ENCODE results near the gene RBBP4.
"Not testable (repeated sequence)": the region's sequence is repeated elsewhere in the genome, so short reads cannot be mapped to it uniquely, and the experiment has no call there.

Gene RBBP4

DNA sequence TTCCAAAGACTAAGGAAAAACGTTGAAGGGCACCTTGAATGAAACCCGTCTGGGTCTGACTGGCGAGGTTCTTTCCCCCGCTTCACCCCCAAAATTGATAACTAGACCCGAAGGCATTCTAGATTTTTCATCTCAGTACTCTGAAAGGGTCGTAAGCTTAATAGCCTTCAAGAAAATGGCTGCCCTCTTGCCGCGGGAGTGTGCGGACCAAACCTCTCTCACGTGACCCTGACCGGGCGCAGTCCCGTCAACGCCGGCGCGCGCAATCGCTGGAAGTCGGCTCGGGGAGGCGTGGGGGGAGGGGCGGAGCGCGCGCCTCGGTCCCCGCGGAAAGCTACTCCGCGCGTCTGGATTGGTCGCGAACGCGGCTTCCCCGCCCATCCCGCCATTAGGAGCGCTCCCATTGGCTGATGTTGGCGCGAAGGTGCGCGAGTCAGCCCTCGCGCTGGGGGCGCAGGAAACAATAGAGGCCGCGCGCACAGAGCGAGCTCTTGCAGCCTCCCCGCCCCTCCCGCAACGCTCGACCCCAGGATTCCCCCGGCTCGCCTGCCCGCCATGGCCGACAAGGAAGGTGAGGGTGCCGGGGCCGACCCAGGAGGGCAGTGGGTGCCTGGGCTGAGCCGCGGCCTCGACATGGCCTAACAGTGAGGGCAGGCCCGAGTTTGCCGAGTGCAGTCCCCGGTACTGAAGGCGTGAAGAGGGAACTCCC, at the start of gene RBBP4:
TSS of gene RBBP4 (plus strand) at position 457 of the 709 bp plus-strand sequence. CDS start at position 556, 99 bp downstream.
- peak; percentile 97 for DNase-seq (ENCODE audit: low read depth)

DNA sequence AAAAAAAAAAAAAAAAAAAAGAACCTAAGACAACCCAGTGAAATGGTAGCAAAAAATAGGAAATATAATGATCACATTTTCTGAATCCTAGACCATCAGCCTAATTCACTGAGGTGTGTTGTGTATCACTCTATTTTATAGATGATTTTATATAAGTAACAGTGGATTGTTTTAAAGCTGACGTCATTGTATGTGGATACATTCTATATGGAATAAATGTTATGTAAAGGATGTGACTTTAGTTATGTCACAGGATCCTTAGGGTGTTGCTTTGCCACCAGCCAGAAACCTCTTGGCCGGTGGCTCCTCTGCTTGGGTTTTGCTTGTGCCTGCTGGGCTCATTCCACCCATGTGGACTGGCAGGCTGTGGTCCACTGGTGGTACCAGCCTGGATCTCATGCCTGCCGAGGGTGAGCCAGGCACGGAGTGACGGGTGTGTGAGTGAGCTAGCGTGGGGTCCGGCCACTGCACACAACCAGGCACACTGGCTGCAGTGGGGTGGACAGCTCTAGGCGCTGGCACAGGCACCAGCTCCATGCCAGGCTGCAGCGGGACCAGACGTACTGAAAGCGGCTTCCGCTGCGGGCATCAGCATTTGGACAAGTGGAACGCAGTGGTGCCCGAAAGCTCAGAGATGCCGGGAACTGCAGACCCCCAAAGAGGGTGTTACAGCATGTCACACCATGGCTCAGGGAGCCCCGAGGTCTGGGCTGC, 45.1 kb upstream of the RBBP4 start:
- no peak for DNase-seq (ENCODE audit: low read depth)

GRCh38 chr1:32606565-32607371, 44.2 kb upstream of the RBBP4 start:
- no peak for DNase-seq (ENCODE audit: low read depth)

- DNase-seq (ENCODE audit: low read depth), result no peak
Observed at GRCh38 chr1:32609180-32609579, 41.8 kb upstream of the RBBP4 start.

DNA sequence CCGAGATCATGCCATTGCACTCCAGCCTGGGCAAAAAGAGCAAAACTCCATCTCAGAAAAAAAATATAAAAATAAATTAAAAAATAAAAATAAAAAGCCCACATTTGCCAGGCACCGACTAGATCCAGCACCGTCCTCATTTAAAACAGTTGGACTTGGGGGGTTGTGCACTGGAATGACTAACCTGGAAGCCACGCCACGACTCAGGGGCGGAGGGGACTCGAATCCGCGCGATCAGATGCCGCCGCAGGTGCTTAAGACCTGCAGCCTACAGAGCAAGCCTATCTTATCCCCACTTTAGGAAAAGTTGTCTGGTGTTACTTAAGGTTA, 39.2 kb upstream of the RBBP4 start:
- no peak for DNase-seq (ENCODE audit: low read depth)

- DNase-seq (ENCODE audit: low read depth), result peak; percentile 86
Observed at GRCh38 chr1:32612189-32612881, 38.7 kb upstream of the RBBP4 start.

DNA sequence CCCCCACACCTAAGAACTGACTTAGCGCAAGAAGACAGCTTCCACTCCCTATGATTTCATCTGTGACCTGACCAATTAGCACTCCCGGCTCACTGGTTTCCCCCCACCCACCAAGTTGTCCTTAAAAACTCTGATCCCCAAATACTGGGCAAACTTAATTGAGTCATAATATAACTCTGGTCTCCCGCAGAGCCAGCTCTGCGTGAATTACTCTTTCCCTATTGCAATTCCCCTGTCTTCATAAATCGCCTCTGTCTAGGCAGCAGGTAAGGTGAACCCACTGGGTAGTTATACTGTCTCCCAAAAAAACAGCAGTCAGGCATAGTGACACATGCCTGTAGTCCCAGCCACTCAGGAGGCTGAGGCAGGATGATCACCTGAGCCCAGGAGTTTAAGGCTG, 37.5 kb upstream of the RBBP4 start:
- no peak for DNase-seq (ENCODE audit: low read depth)

- peak; percentile 19 for DNase-seq (ENCODE audit: low read depth)
Observed at GRCh38 chr1:32618673-32619221, 32.3 kb upstream of the RBBP4 start.

GRCh38 chr1:32619701-32620485, 31.1 kb upstream of the RBBP4 start:
- peak; percentile 32 for DNase-seq (ENCODE audit: low read depth)

- DNase-seq (ENCODE audit: low read depth), result no peak
Observed at GRCh38 chr1:32622205-32622604, 28.8 kb upstream of the RBBP4 start.

GRCh38 chr1:32622806-32623681, 28.0 kb upstream of the RBBP4 start:
- no peak for DNase-seq (ENCODE audit: low read depth)

GRCh38 chr1:32623775-32624174, 27.2 kb upstream of the RBBP4 start:
- no peak for DNase-seq (ENCODE audit: low read depth)

DNA sequence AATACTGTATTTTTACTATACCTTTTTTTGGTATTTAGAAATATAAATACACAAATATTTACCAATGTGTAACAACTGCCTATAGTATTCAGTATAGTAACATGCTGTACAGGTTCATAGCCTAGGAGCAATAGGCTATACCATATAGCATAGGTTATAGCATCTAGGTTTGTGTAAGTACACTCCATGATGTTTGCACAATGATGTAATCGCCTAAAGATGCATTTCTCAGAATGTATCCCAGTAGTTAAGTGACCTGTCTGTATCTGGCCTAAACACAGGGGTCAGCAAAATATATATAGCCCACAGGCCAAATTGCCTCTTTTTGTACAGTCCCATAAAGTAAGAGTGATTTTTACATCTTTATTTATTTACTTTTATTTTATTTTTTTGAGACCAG, 24.8 kb upstream of the RBBP4 start:
- no peak for DNase-seq (ENCODE audit: low read depth)

DNA sequence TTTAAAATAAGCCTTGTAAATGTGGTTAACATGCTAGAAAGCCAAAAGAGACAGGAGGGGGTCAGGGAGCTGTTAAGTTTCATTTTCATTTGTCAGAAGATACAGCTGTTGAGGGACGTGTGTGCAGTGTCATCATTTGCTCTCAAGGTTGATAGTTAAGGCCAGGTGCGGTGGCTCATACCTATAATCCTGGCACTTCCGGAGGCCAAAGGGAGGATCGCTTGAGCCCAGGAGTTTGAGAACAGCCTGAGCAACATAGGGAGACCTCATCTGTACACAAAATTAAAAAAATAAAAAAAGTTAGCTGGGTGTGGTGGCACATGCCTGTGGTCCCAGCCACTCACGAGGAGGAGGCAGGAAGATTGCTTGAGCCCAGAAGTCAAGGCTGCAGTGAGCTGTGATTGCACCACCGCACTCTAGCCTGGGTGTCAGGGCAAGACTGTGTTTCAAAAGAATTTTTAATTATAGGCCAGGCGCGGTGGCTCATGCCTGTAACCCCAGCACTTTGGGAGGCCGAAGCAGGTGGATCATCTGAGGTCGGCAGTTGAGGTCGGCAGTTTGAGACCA, 23.3 kb upstream of the RBBP4 start:
- peak; percentile 25 for DNase-seq (ENCODE audit: low read depth)

- not testable (repeated sequence) for DNase-seq (ENCODE audit: low read depth)
Observed at GRCh38 chr1:32630173-32630572, 20.8 kb upstream of the RBBP4 start.

- DNase-seq (ENCODE audit: low read depth), result no peak
Observed at GRCh38 chr1:32632829-32633228, 18.2 kb upstream of the RBBP4 start.

DNA sequence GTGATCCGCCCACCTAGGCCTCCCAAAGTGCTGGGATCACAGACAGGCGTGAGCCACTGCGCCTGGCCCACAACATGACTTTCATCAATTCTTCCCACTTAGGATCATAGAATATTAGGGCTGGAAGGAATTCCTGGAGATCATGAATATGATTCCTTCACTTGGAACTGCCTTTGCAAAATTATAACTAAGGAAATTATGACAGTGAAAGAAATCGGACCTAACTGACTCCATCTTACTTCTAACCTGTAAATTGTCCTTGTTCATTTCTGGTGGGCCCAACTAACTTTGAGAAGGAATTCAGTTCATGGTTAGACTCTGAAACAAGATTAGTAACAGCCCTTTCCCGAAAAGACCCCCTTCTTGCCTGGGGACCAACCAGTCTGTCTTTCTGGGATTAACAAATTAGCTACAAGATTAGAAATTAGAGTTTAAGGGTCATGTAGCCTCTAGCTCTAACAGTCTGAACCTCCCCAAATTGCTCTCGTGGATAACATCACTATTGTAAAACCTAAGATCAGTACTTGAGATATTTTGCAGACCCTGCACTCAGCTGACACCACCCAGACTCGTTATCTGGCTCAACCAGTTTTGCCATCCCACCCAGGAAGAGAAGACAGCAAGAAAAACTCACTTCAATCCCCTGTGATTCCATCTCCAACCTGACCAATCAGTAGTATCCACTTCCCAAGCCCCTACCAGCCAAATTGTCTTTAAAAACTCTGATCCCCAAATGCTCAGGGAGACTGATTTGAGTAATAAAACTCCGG, 15.3 kb upstream of the RBBP4 start:
- no peak for DNase-seq (ENCODE audit: low read depth)

- DNase-seq (ENCODE audit: low read depth), result no peak
Observed at GRCh38 chr1:32636914-32637645, 13.9 kb upstream of the RBBP4 start.
